ENCODE measurements around the gene NUP210.

The NUP210 gene

DNA sequence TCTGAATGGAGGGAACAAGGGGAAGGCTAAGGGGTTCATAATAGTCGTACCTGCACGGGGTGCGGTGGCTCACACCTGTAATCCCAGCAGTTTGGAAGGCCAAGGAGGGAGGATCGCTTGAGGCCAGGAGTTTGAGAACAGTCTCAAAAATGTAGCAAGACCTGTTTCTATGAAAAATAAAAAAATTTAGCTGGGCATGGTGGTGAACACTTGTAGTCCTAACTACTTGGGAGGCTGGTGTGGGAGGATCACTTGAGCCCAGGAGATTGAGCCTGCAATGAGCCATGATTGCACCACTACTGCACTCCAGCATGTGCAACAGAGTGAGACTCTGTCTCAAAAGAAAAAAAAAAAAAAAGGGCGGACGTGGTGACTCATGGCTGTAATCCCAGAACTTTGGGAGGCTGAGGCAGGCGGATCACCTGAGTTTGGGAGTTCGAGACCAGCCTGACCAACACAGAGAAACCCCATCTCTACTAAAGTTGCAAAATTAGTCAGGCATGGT lies 42.1 kb upstream of the NUP210 start:
- TF ChIP-seq BHLHE40 (IDR thresholded peaks at IDR 0.05; ENCODE audit: borderline replicate concordance): no peak
- TF ChIP-seq TARDBP (IDR thresholded peaks at IDR 0.05): no peak
- TF ChIP-seq NFRKB (IDR thresholded peaks at IDR 0.05): no peak
- no peak for TF ChIP-seq HDGF (IDR thresholded peaks at IDR 0.05; ENCODE audit: borderline replicate concordance)
- TF ChIP-seq, protein P1, sequence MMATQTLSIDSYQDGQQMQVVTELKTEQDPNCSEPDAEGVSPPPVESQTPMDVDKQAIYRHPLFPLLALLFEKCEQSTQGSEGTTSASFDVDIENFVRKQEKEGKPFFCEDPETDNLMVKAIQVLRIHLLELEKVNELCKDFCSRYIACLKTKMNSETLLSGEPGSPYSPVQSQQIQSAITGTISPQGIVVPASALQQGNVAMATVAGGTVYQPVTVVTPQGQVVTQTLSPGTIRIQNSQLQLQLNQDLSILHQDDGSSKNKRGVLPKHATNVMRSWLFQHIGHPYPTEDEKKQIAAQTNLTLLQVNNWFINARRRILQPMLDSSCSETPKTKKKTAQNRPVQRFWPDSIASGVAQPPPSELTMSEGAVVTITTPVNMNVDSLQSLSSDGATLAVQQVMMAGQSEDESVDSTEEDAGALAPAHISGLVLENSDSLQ (IDR thresholded peaks at IDR 0.05): no peak
- no peak for TF ChIP-seq ZNF384 (IDR thresholded peaks at IDR 0.05)
- TF ChIP-seq FOXK2 (IDR thresholded peaks at IDR 0.05): no peak
- no peak for DNase-seq (ENCODE audit: extremely low spot score)
- ChIA-PET CTCF (interaction anchor here (1.0 to 1.8 kb wide), 3 partner anchors 9 to 370 kb away, joined by 4 to 10 read pairs (median 4); no protein-coding TSS in a partner anchor), POLR2A (no interaction called here)

DNA sequence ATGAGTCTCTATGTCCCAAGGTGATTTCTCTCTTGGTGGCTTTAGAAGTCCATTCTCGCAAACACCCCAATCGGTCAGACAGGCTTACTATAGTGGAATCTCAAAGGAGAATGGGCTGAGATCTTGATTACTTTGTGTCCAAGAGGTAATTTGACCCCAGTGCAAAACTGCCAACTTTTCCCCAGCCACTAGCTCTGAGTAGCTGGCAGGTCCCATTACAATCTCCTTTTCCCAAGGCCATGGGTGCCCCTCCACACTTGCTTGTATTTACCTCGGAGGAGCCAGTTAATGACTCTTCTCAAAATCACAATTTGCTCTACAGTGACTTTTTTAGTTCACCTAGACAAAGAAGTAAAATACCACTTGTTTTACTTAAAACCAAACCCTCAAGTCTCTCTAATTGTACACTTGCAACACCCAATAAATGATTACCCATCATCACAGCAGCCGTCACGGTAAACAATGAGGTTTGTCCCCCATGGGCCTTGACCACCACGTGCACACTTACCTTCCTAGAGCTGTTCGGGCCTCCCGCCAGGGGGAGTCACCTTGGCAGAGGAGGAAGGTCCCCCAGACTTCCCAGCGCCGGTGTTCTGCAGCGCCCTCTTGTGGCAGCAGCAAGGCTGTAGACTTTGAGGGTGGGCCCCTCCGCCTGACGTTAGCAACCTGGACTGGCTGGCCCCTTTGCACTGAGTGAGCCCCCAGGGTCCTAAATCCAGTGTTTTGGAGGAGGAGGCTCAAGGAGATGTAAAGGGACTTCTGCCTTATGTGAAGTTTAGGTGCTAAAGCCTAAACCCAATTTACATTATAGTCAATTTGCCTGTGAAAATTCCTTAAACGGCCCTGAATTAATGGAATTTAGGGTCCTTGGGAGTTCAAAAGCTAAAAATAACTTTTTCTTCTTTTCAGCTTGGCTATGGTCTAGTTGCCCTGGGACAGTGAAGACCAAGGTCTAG lies 41.3 kb upstream of the NUP210 start:
- ChIA-PET CTCF (interaction anchor here (0.6 to 1.3 kb wide), 8 partner anchors 9 to 853 kb away, joined by 3 to 4 read pairs (median 3); no protein-coding TSS in a partner anchor), POLR2A (interaction anchor here (0.6 kb wide), 1 partner anchor 9 kb away, joined by 3 read pairs; no protein-coding TSS in a partner anchor)
- peak; percentile 83 for DNase-seq (ENCODE audit: extremely low spot score)
- no peak for TF ChIP-seq ZNF384 (IDR thresholded peaks at IDR 0.05)
- peak; percentile 90 for TF ChIP-seq L3MBTL2 (conservative IDR thresholded peaks at IDR 0.05)
- no peak for TF ChIP-seq ELF4 (IDR thresholded peaks at IDR 0.05)
- no peak for TF ChIP-seq BHLHE40 (IDR thresholded peaks at IDR 0.05; ENCODE audit: borderline replicate concordance)
- no peak for TF ChIP-seq SUZ12 (IDR thresholded peaks at IDR 0.05)
- no peak for TF ChIP-seq FOXA1 (IDR thresholded peaks at IDR 0.05)
- TF ChIP-seq, protein P1 (IDR thresholded peaks at IDR 0.05): no peak
- no peak for TF ChIP-seq NFRKB (IDR thresholded peaks at IDR 0.05)
- TF ChIP-seq FOXM1 (IDR thresholded peaks at IDR 0.05; ENCODE audit: borderline replicate concordance): no peak
- TF ChIP-seq FOXK2 (IDR thresholded peaks at IDR 0.05): no peak
- TF ChIP-seq ARNT (IDR thresholded peaks at IDR 0.05): no peak
- TF ChIP-seq TARDBP (IDR thresholded peaks at IDR 0.05): no peak
- TF ChIP-seq HDGF (IDR thresholded peaks at IDR 0.05; ENCODE audit: borderline replicate concordance): 0 out of 2 replicates have a peak, but pooled peaks have one; percentile 40

DNA sequence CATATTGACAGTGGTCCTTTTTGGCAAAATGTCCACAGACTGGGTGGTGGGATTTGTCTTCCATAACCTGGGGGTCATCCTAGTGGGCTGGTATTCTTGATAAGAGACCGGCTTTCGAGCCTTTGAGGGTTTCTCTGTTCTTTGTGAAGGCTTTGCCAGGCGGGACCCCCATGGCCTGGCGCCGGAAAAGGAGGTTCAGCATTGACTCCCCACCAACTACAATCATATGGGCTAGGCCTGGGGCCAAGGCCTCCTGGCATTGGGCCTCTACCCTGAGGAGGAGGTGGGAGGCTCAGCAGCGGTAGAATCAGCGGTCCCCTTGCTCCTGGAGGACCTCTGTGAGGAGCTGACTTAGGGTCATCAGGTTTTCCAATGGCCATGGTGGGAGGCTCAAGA lies 40.2 kb upstream of the NUP210 start:
- CTCF ChIA-PET: interaction anchor here (1.1 to 1.2 kb wide), 2 partner anchors 10 to 322 kb away, joined by 3 read pairs; no protein-coding TSS in a partner anchor
- TF ChIP-seq L3MBTL2 (conservative IDR thresholded peaks at IDR 0.05): no peak
- no peak for TF ChIP-seq SUZ12 (IDR thresholded peaks at IDR 0.05)
- TF ChIP-seq HDGF (IDR thresholded peaks at IDR 0.05; ENCODE audit: borderline replicate concordance): no peak
- TF ChIP-seq CTBP1 (IDR thresholded peaks at IDR 0.05; ENCODE audit: borderline replicate concordance): no peak
- no peak for TF ChIP-seq ZNF384 (IDR thresholded peaks at IDR 0.05)
- TF ChIP-seq ARNT (IDR thresholded peaks at IDR 0.05): no peak
- TF ChIP-seq FOXA1 (IDR thresholded peaks at IDR 0.05): no peak
- TF ChIP-seq BHLHE40 (IDR thresholded peaks at IDR 0.05; ENCODE audit: borderline replicate concordance): no peak
- no peak for TF ChIP-seq FOXM1 (IDR thresholded peaks at IDR 0.05; ENCODE audit: borderline replicate concordance)
- TF ChIP-seq, protein P1 (IDR thresholded peaks at IDR 0.05): no peak
- TF ChIP-seq TARDBP (IDR thresholded peaks at IDR 0.05): no peak
- DNase-seq (ENCODE audit: extremely low spot score): no peak
- POLR2A ChIA-PET: no interaction called here

DNA sequence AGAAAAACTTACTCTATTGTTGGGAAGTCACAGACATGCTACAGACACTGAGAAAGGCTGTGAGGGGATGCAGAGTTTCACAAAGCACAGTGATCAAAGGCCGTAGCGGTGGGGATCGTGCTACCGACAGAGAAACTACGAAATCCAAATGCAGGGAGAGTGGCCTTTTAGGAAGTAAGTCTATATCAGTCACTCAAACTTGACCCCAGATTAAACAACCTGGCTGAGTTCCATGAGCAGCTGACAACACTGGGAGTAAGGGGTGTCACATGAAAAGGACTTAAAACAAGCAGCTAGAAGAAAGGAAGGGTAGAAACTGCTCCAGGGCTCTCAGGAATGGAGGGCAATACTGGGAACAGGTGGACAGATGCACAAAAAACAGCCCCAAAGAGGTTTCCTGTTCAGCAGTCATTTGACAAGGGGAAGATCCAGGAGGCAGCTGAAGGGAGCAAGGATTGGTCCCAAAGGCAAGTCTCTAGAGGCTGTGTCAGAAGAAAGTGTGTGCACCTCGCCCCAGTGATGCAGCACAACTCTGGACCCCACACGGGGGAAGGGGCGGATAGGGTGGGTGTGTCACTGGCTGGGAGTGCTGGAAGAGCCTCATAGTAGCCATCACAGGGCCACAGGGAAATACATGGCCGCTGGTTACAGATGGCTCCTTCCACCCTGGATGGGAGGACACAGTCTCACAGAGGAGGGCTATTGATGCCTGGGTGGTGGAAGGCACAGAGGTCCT lies 39.7 kb upstream of the NUP210 start:
- POLR2A ChIA-PET: no interaction called here
- CTCF ChIA-PET: no interaction called here
- TF ChIP-seq LEF1 (IDR thresholded peaks at IDR 0.05; ENCODE audit: borderline replicate concordance): no peak
- TF ChIP-seq, protein P1 (IDR thresholded peaks at IDR 0.05): no peak
- no peak for TF ChIP-seq NFRKB (IDR thresholded peaks at IDR 0.05)
- no peak for TF ChIP-seq BHLHE40 (IDR thresholded peaks at IDR 0.05; ENCODE audit: borderline replicate concordance)
- no peak for TF ChIP-seq FOXM1 (IDR thresholded peaks at IDR 0.05; ENCODE audit: borderline replicate concordance)
- TF ChIP-seq ELF4 (IDR thresholded peaks at IDR 0.05): no peak
- no peak for TF ChIP-seq TARDBP (IDR thresholded peaks at IDR 0.05)
- no peak for TF ChIP-seq SUZ12 (IDR thresholded peaks at IDR 0.05)
- TF ChIP-seq HDGF (IDR thresholded peaks at IDR 0.05; ENCODE audit: borderline replicate concordance): no peak
- TF ChIP-seq L3MBTL2 (conservative IDR thresholded peaks at IDR 0.05): no peak
- TF ChIP-seq FOXA1 (IDR thresholded peaks at IDR 0.05): no peak
- TF ChIP-seq SP1 (IDR thresholded peaks at IDR 0.05): no peak
- TF ChIP-seq ZNF384 (IDR thresholded peaks at IDR 0.05): no peak
- TF ChIP-seq FOXK2 (IDR thresholded peaks at IDR 0.05): no peak
- TF ChIP-seq ARNT (IDR thresholded peaks at IDR 0.05): no peak
- no peak for TF ChIP-seq CTBP1 (IDR thresholded peaks at IDR 0.05; ENCODE audit: borderline replicate concordance)
- DNase-seq (ENCODE audit: extremely low spot score): no peak

Measured in HEK293T (cell line).